H9 (cell line): ENCODE results near the gene KRT6B. TPM values are rescaled to one million over a fixed set of nuclear protein-coding genes. Genes with fewer than 3 reads are reported as not detected.

Experiments
- DNase-seq: peaks from one replicate; pipeline ENCODE4 v3.0.0-alpha.2; 2017
- H2AFZ ChIP-seq: one replicate; pipeline ENCODE4 v1.6.1; 2013; ENCODE audit warnings: mild to moderate bottlenecking, low read length, control low read depth, moderate library complexity
- H2AK5ac ChIP-seq: 2 replicates; pipeline ENCODE4 v1.6.1; 2013; ENCODE audit warnings: low read length, control low read depth, mixed read lengths; ENCODE audit not compliant: insufficient read length
- H2BK120ac ChIP-seq: one replicate; pipeline ENCODE4 v1.6.1; 2013; ENCODE audit warnings: low read depth, mild to moderate bottlenecking, low read length, control low read depth, inconsistent platforms; ENCODE audit not compliant: poor library complexity, severe bottlenecking
- H2BK12ac ChIP-seq: 2 replicates; pipeline ENCODE4 v1.6.1; 2013; ENCODE audit warnings: low read length, control low read depth, mixed read lengths, low read depth; ENCODE audit not compliant: insufficient read length
- H2BK15ac ChIP-seq: 2 replicates; pipeline ENCODE4 v1.6.1; 2013; ENCODE audit warnings: low read depth, low read length, control low read depth
- H2BK20ac ChIP-seq: one replicate; pipeline ENCODE4 v1.6.1; 2013; ENCODE audit warnings: low read depth, mild to moderate bottlenecking, low read length, control low read depth, inconsistent platforms; ENCODE audit not compliant: poor library complexity, severe bottlenecking
- H2BK5ac ChIP-seq: 2 replicates; pipeline ENCODE4 v1.6.1; 2013; ENCODE audit warnings: low read length, control low read depth, mixed read lengths; ENCODE audit not compliant: insufficient read length
- H3K14ac ChIP-seq: 2 replicates; pipeline ENCODE4 v1.6.1; 2013; ENCODE audit warnings: low read length, control low read depth; ENCODE audit not compliant: insufficient read depth
- H3K18ac ChIP-seq: 2 replicates; pipeline ENCODE4 v1.6.1; 2013; ENCODE audit warnings: low read depth, mild to moderate bottlenecking, mixed read lengths, low read length, control low read depth; ENCODE audit not compliant: insufficient read length
- H3K23ac ChIP-seq: 2 replicates; pipeline ENCODE4 v1.6.1; 2013; ENCODE audit warnings: low read length, control low read depth, mixed read lengths, low read depth; ENCODE audit not compliant: insufficient read length
- H3K23me2 ChIP-seq: 2 replicates; pipeline ENCODE4 v1.6.1; 2013; ENCODE audit warnings: low read depth, mild to moderate bottlenecking, mixed read lengths, low read length, control low read depth; ENCODE audit not compliant: insufficient read length, poor library complexity, severe bottlenecking
- H3K27ac ChIP-seq: 2 replicates; pipeline ENCODE4 v1.5.1; 2013; ENCODE audit warnings: low read length, control low read depth, mixed read lengths, low read depth; ENCODE audit not compliant: insufficient read length
- H3K27me3 ChIP-seq: 2 replicates; pipeline ENCODE4 v1.6.1; 2013; ENCODE audit warnings: low read length, control low read depth, inconsistent platforms; ENCODE audit not compliant: insufficient read depth
- H3K4ac ChIP-seq: 2 replicates; pipeline ENCODE4 v1.6.1; 2013; ENCODE audit warnings: low read depth, mild to moderate bottlenecking, control low read depth, inconsistent platforms, low read length, moderate library complexity
- H3K4me1 ChIP-seq: 2 replicates; pipeline ENCODE4 v1.6.1; 2013; ENCODE audit warnings: low read length, control low read depth, inconsistent platforms; ENCODE audit not compliant: insufficient read depth
- H3K4me2 ChIP-seq: 2 replicates; pipeline ENCODE4 v1.6.1; 2013; ENCODE audit warnings: low read length, control low read depth, mixed read lengths; ENCODE audit not compliant: insufficient read length, insufficient read depth
- H3K56ac ChIP-seq: 2 replicates; pipeline ENCODE4 v1.6.1; 2013; ENCODE audit warnings: low read depth, mild to moderate bottlenecking, mixed read lengths, low read length, control low read depth; ENCODE audit not compliant: insufficient read length
- H3K79me1 ChIP-seq: 2 replicates; pipeline ENCODE4 v1.6.1; 2013; ENCODE audit warnings: low read depth, mild to moderate bottlenecking, moderate library complexity, low read length, control low read depth, inconsistent platforms; ENCODE audit not compliant: insufficient read depth, poor library complexity, severe bottlenecking
- H3K79me2 ChIP-seq: 2 replicates; pipeline ENCODE4 v1.6.1; 2013; ENCODE audit warnings: low read length, control low read depth, inconsistent platforms; ENCODE audit not compliant: insufficient read depth
- H3K9ac ChIP-seq: 2 replicates; pipeline ENCODE4 v1.6.1; 2013; ENCODE audit warnings: low read length, control low read depth, mixed read lengths; ENCODE audit not compliant: insufficient read length; ENCODE audit errors: extremely low read depth
- H3K9me3 ChIP-seq: one replicate; pipeline ENCODE4 v1.6.1; 2013; ENCODE audit warnings: low read depth, low read length, inconsistent platforms; ENCODE audit not compliant: control insufficient read depth
- H3T11ph ChIP-seq: one replicate; pipeline ENCODE4 v1.6.1; 2013; ENCODE audit warnings: mild to moderate bottlenecking, low read length, control low read depth, inconsistent platforms
- H4K20me1 ChIP-seq: one replicate; pipeline ENCODE4 v1.6.1; 2013; ENCODE audit not compliant: control insufficient read depth, insufficient read length, insufficient read depth
- H4K5ac ChIP-seq: 2 replicates; pipeline ENCODE4 v1.6.1; 2013; ENCODE audit warnings: low read depth, mild to moderate bottlenecking, mixed read lengths, low read length, control low read depth; ENCODE audit not compliant: insufficient read length
- H4K8ac ChIP-seq: replicated peaks from 2 replicates; pipeline ENCODE4 v1.6.1; 2013; ENCODE audit warnings: low read length, control low read depth, mixed read lengths, low read depth; ENCODE audit not compliant: insufficient read length
- H4K91ac ChIP-seq: 2 replicates; pipeline ENCODE4 v1.6.1; 2013; ENCODE audit warnings: low read depth, mild to moderate bottlenecking, moderate library complexity, mixed read lengths, low read length, control low read depth; ENCODE audit not compliant: insufficient read length
- H3K27ac Mint-ChIP-seq, 3 experiments: 2 replicates in 2 of 3; 3 replicates in 1 of 3; pipeline ENCODE4 v1.8.0; 2020 to 2021; ENCODE audit warnings: mixed read lengths in 3 of 3, mild to moderate bottlenecking in 1 of 3, moderate library complexity in 1 of 3
- H3K27me3 Mint-ChIP-seq: 2 replicates; pipeline ENCODE4 v1.8.0; 2021; ENCODE audit warnings: low read depth, mild to moderate bottlenecking, moderate library complexity, mixed read lengths
- H3K36me3 Mint-ChIP-seq, 3 experiments: 2 replicates in 2 of 3; 3 replicates in 1 of 3; pipeline ENCODE4 v1.8.0; 2020 to 2021; ENCODE audit warnings: low read depth in 3 of 3, mixed read lengths in 3 of 3; ENCODE audit not compliant: insufficient read depth in 1 of 3
- H3K4me1 Mint-ChIP-seq, 2 experiments: 2 replicates each; pipeline ENCODE4 v1.8.0; 2020; ENCODE audit warnings: mixed read lengths in 2 of 2
- H3K4me3 Mint-ChIP-seq, 2 experiments: 2 replicates in 1 of 2; 3 replicates in 1 of 2; pipeline ENCODE4 v1.8.0; 2020 to 2021; ENCODE audit warnings: mild to moderate bottlenecking in 2 of 2, mixed read lengths in 2 of 2, moderate library complexity in 1 of 2
- H3K9me3 Mint-ChIP-seq, 2 experiments: 2 replicates in 1 of 2; 3 replicates in 1 of 2; pipeline ENCODE4 v1.8.0; 2020; ENCODE audit warnings: mild to moderate bottlenecking in 2 of 2, mixed read lengths in 2 of 2, moderate library complexity in 1 of 2
- CTCF ChIP-seq: fragments of 200-600 bp; sonication (generic); conservative IDR thresholded peaks from 3 replicates; pipeline ENCODE4 v1.8.0; 2021; ENCODE audit warnings: antibody characterized with exemption, mild to moderate bottlenecking
- WGBS: extraction: QIAGEN DNeasy Blood & Tissue Kit; methylation state at CpG from one replicate; pipeline ENCODE4 v1.1.7; 2013; ENCODE audit warnings: missing lambda C conversion rate, low lambda C conversion rate, mixed read lengths; ENCODE audit not compliant: insufficient read length; ENCODE audit errors: extremely low coverage; 5-methylcytosine and 5-hydroxymethylcytosine counted together
- total RNA-seq: library from RNA; stranded (reverse); gene quantifications from 2 replicates; pipeline ENCODE4 v1.2.1, GENCODE V29; 2021

KRT6B gene
- total RNA-seq, 1 experiment from 2014 or later: not detected

DNA sequence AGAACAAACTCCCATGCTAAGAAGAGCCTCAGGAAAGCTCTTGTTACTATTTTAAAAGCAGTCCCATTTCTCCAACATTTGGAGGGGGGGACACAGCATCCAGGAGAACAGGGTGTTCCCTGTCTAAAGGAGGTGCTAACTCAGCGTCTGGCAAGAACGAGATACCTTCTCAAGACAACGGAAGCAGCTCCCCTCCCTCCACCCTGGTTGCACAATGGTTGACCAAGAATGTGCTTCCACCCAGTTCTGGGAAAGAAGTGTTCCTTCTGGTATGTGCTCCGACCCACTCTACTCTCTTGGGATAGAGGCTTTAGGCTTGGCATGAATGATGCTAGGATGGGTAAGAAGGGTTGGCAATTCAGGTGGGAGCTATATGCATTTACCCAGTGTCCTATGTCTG is 42.6 kb upstream of the KRT6B start:
- no peak overlapping the region for H3K27ac Mint-ChIP-seq
- H2BK12ac ChIP-seq: no peak overlapping the region
- no peak overlapping the region for H3K23ac ChIP-seq
- H3K18ac ChIP-seq: no peak overlapping the region
- H3K56ac ChIP-seq: no peak overlapping the region
- no peak for DNase-seq
- no peak overlapping the region for H2BK20ac ChIP-seq
- no peaks in the 10 kb centered on the region for H3K79me1 ChIP-seq
- no peak overlapping the region for H2BK5ac ChIP-seq
- H3K9ac ChIP-seq: no peak overlapping the region
- no peak overlapping the region for H3K14ac ChIP-seq
- H3K36me3 Mint-ChIP-seq: no peaks in the 10 kb centered on the region; a peak in 2 of 7 replicates
- no peak overlapping the region for H2BK15ac ChIP-seq
- no peaks in the 10 kb centered on the region for H3K27me3 ChIP-seq
- no peak for TF ChIP-seq CTCF
- H3K27me3 Mint-ChIP-seq: peaks cover 29% of the 10 kb centered on the region
- no peak overlapping the region for H3K4me2 ChIP-seq
- no peak overlapping the region for H3T11ph ChIP-seq
- no CpG with 5 or more reads among the region's 4 CpGs for WGBS
- peaks cover 6% of the 10 kb centered on the region; the same call in 1 of the 2 replicates for H3K4me1 ChIP-seq
- no peaks in the 10 kb centered on the region for H3K9me3 ChIP-seq
- H4K20me1 ChIP-seq: no peaks in the 10 kb centered on the region
- H4K8ac ChIP-seq: no peak overlapping the region
- H3K4me3 Mint-ChIP-seq: no peak overlapping the region
- H3K4ac ChIP-seq: no peak overlapping the region
- no peak overlapping the region for H2BK120ac ChIP-seq
- H4K5ac ChIP-seq: no peak overlapping the region
- H4K91ac ChIP-seq: no peak overlapping the region
- no peaks in the 10 kb centered on the region for H3K23me2 ChIP-seq
- no peak overlapping the region for H3K27ac ChIP-seq
- no peaks in the 10 kb centered on the region for H3K79me2 ChIP-seq
- H3K4me1 Mint-ChIP-seq: peaks cover 28 to 34% of the 10 kb centered on the region in 2 experiments
- H2AFZ ChIP-seq: no peak overlapping the region
- H3K9me3 Mint-ChIP-seq: peaks cover 3 to 7% of the 10 kb centered on the region in 2 experiments; a peak in 4 of 5 replicates
- no peak overlapping the region for H2AK5ac ChIP-seq
